IMR-90 (cell line): ENCODE measurements around the gene ZNF316. TPM values are rescaled to one million over a fixed set of nuclear protein-coding genes. Genes with fewer than 3 reads are reported as not detected.

Experiments used
- ATAC-seq: fragments of 200-7000 bp; cut with Tn5 transposase; 2 replicates; pipeline ENCODE4 v1.9.1; 2020; ENCODE audit warnings: low read depth, mild to moderate bottlenecking, moderate library complexity
- BruUV-seq: library from RNA; stranded (reverse); fragments of 400-500 nt; replicated peaks from 2 replicates; lab custom pipeline; 2021; lab: Mats Ljungman, UMichigan
- CTCF ChIA-PET: fragments of 300-600 bp; formaldehyde crosslinking; extraction: SDS; loops from one replicate; lab custom pipeline; 2021; ENCODE audit warnings: antibody characterized with exemption; lab: Yijun Ruan, JAX
- POLR2A ChIA-PET: fragments of 300-600 bp; sonication (Branson Sonifier 250); formaldehyde crosslinking; loops from one replicate; lab custom pipeline; 2022; ENCODE audit warnings: antibody characterized with exemption; ENCODE audit not compliant: unreplicated experiment; lab: Charles Lee
- DNase-seq: peaks from one replicate; pipeline ENCODE4 v3.0.0; 2013
- H2AFZ ChIP-seq: replicated peaks from 2 replicates; pipeline ENCODE3; 2013; ENCODE audit warnings: low read length, mild to moderate bottlenecking; ENCODE audit not compliant: poor library complexity
- H2AK5ac ChIP-seq: 2 replicates; pipeline ENCODE4 v1.6.1; 2013; ENCODE audit warnings: low read depth, low read length, inconsistent platforms
- H2AK9ac ChIP-seq: replicated peaks from 2 replicates; pipeline ENCODE3; 2013; ENCODE audit warnings: mild to moderate bottlenecking, low read depth, low read length, moderate library complexity; ENCODE audit not compliant: poor library complexity
- H2BK120ac ChIP-seq: 2 replicates; pipeline ENCODE4 v1.6.1; 2013; ENCODE audit warnings: low read depth, low read length, inconsistent platforms
- H2BK15ac ChIP-seq: 3 replicates; pipeline ENCODE4 v1.6.1; 2013; ENCODE audit warnings: low read depth, low read length, inconsistent platforms
- H2BK20ac ChIP-seq: 2 replicates; pipeline ENCODE4 v1.6.1; 2013; ENCODE audit warnings: low read depth, mild to moderate bottlenecking, inconsistent platforms, low read length, moderate library complexity
- H2BK5ac ChIP-seq: 2 replicates; pipeline ENCODE4 v1.6.1; 2013; ENCODE audit warnings: mild to moderate bottlenecking, low read depth, low read length, inconsistent platforms; ENCODE audit not compliant: poor library complexity, severe bottlenecking
- H3K14ac ChIP-seq: replicated peaks from 2 replicates; pipeline ENCODE4 v1.6.1; 2013; ENCODE audit warnings: low read depth, low read length, inconsistent platforms
- H3K18ac ChIP-seq: 2 replicates; pipeline ENCODE4 v1.6.1; 2013; ENCODE audit warnings: low read depth, low read length, control low read depth
- H3K23ac ChIP-seq: 2 replicates; pipeline ENCODE4 v1.6.1; 2013; ENCODE audit warnings: low read depth, low read length, inconsistent platforms
- H3K27ac ChIP-seq: 2 replicates; pipeline ENCODE4 v1.5.1; 2013; ENCODE audit warnings: mild to moderate bottlenecking, control low read depth, low read length; ENCODE audit not compliant: insufficient read depth
- H3K27me3 ChIP-seq: 2 replicates; pipeline ENCODE4 v1.6.1; 2013; ENCODE audit warnings: low read length; ENCODE audit not compliant: control insufficient read depth, insufficient read depth
- H3K36me3 ChIP-seq: 2 replicates; pipeline ENCODE4 v1.6.1; 2013; ENCODE audit warnings: low read length, mixed read lengths; ENCODE audit not compliant: control insufficient read depth, insufficient read depth
- H3K4ac ChIP-seq: 2 replicates; pipeline ENCODE4 v1.6.1; 2013; ENCODE audit warnings: low read depth, low read length, inconsistent platforms
- H3K4me1 ChIP-seq: 2 replicates; pipeline ENCODE4 v1.6.1; 2013; ENCODE audit warnings: low read length, mixed read lengths; ENCODE audit not compliant: control insufficient read depth, insufficient read depth
- H3K4me2 ChIP-seq: 2 replicates; pipeline ENCODE4 v1.6.1; 2013; ENCODE audit warnings: low read depth, mild to moderate bottlenecking, control low read depth, low read length, moderate library complexity
- H3K4me3 ChIP-seq: 2 replicates; pipeline ENCODE4 v1.5.1; 2013; ENCODE audit warnings: low read depth, mild to moderate bottlenecking, control low read depth, low read length, moderate library complexity; ENCODE audit not compliant: insufficient read depth
- H3K56ac ChIP-seq: 2 replicates; pipeline ENCODE4 v1.6.1; 2013; ENCODE audit warnings: low read length, inconsistent platforms; ENCODE audit not compliant: insufficient read depth; ENCODE audit errors: extremely low read depth
- H3K79me1 ChIP-seq, 2 experiments: 2 replicates each; pipeline ENCODE4 v1.6.1; 2013; ENCODE audit warnings: low read length in 2 of 2, inconsistent platforms in 1 of 2, low read depth in 1 of 2
- H3K9ac ChIP-seq: 2 replicates; pipeline ENCODE4 v1.6.1; 2013; ENCODE audit warnings: low read depth, low read length, control low read depth
- H3K9me1 ChIP-seq: 2 replicates; pipeline ENCODE4 v1.6.1; 2013; ENCODE audit warnings: low read length, inconsistent platforms; ENCODE audit not compliant: insufficient read depth
- H3K9me3 ChIP-seq: 2 replicates; pipeline ENCODE4 v1.6.1; 2013; ENCODE audit warnings: low read length; ENCODE audit not compliant: control insufficient read depth, insufficient read depth
- H4K20me1 ChIP-seq: 2 replicates; pipeline ENCODE4 v1.6.1; 2013; ENCODE audit warnings: low read length, inconsistent platforms; ENCODE audit not compliant: insufficient read depth
- H4K5ac ChIP-seq: 2 replicates; pipeline ENCODE4 v1.6.1; 2013; ENCODE audit warnings: mild to moderate bottlenecking, low read depth, low read length, control low read depth
- H4K8ac ChIP-seq, 2 experiments: 2 replicates each; pipeline ENCODE4 v1.6.1; 2013; ENCODE audit warnings: low read depth in 2 of 2, low read length in 2 of 2, control low read depth in 1 of 2, inconsistent platforms in 1 of 2
- H4K91ac ChIP-seq: 2 replicates; pipeline ENCODE4 v1.6.1; 2013; ENCODE audit warnings: low read depth, low read length, inconsistent platforms; ENCODE audit not compliant: insufficient read depth
- BHLHE40 ChIP-seq: fragments of 150-350 bp; IDR thresholded peaks from 2 replicates; pipeline ENCODE4 v1.6.1; 2016; ENCODE audit warnings: mild to moderate bottlenecking, low read depth, low read length
- CEBPB ChIP-seq: IDR thresholded peaks from 2 replicates; pipeline ENCODE4 v1.6.1; 2012; ENCODE audit warnings: low read depth, low read length, improper control_type of control experiment
- CHD1 ChIP-seq: IDR thresholded peaks from 2 replicates; pipeline ENCODE4 v1.6.1; 2012; ENCODE audit warnings: low read depth, low read length, improper control_type of control experiment
- FOS ChIP-seq: fragments of 150-350 bp; IDR thresholded peaks from 2 replicates; pipeline ENCODE4 v1.6.1; 2016; ENCODE audit warnings: low read depth, low read length
- MAFK ChIP-seq: IDR thresholded peaks from 2 replicates; pipeline ENCODE4 v1.6.1; 2012; ENCODE audit warnings: low read depth, low read length, improper control_type of control experiment
- MAZ ChIP-seq: IDR thresholded peaks from 2 replicates; pipeline ENCODE4 v1.6.1; 2012; ENCODE audit warnings: low read depth, mild to moderate bottlenecking, low read length, improper control_type of control experiment, moderate library complexity, borderline replicate concordance
- MXI1 ChIP-seq: IDR thresholded peaks from 2 replicates; pipeline ENCODE4 v1.6.1; 2012; ENCODE audit warnings: low read depth, mild to moderate bottlenecking, low read length, moderate library complexity, borderline replicate concordance
- NFE2L2 ChIP-seq: fragments of 150-350 bp; IDR thresholded peaks from 2 replicates; pipeline ENCODE4 v1.6.1; 2016; ENCODE audit warnings: low read depth, mild to moderate bottlenecking, low read length
- POLR2A ChIP-seq: IDR thresholded peaks from 2 replicates; pipeline ENCODE4 v1.6.1; 2012; ENCODE audit warnings: mild to moderate bottlenecking, low read depth, low read length
- RAD21 ChIP-seq: IDR thresholded peaks from 2 replicates; pipeline ENCODE4 v1.6.1; 2012; ENCODE audit warnings: low read length, improper control_type of control experiment
- RCOR1 ChIP-seq: IDR thresholded peaks from 2 replicates; pipeline ENCODE4 v1.6.1; 2012; ENCODE audit warnings: mild to moderate bottlenecking, low read length, improper control_type of control experiment; ENCODE audit not compliant: insufficient replicate concordance
- RFX5 ChIP-seq: IDR thresholded peaks from 2 replicates; pipeline ENCODE4 v1.8.0; 2012; ENCODE audit warnings: low read depth, mild to moderate bottlenecking, low read length, moderate library complexity
- SMC3 ChIP-seq: fragments of 150-350 bp; IDR thresholded peaks from 2 replicates; pipeline ENCODE4 v1.6.1; 2016; ENCODE audit warnings: low read depth, mild to moderate bottlenecking, antibody characterized with exemption, low read length, moderate library complexity
- WGBS, 2 experiments: methylation state at CpG; one replicate each; pipeline versions ENCODE4 v1.1.5 to v1.1.7; 2013; ENCODE audit warnings: missing lambda C conversion rate in 2 of 2; ENCODE audit not compliant: insufficient read length in 1 of 2; ENCODE audit errors: extremely low coverage in 2 of 2; 5-methylcytosine and 5-hydroxymethylcytosine counted together
- dilution Hi-C: fragments of 300-500 bp; cut with HindIII; formaldehyde crosslinking; loops from one replicate; pipeline ENCODE4 v1.14.3; 2018; ENCODE audit warnings: low sequenced_read_pairs; ENCODE audit not compliant: unreplicated experiment
- in situ Hi-C: fragments of 300-500 bp; cut with MboI; formaldehyde crosslinking; loops from 3 replicates; pipeline ENCODE4 v1.14.3; 2019; ENCODE audit warnings: low sequenced_read_pairs, inconsistent platforms, mixed read lengths
- intact Hi-C: fragments of 100-400 bp; cut with micrococcal nuclease; formaldehyde crosslinking; loops from 2 replicates; pipeline ENCODE4 v1.10.0; 2022
- polyA plus RNA-seq, 3 experiments: library from polyadenylated mRNA; depleted of rRNA; stranded (reverse); fragments of >200 nt; gene quantifications; 2 replicates each; pipeline ENCODE4 v1.2.3, GENCODE V29; 2012; ENCODE audit warnings: low replicate concordance in 1 of 3
- total RNA-seq: library from RNA; depleted of rRNA; stranded (reverse); fragments of >200 nt; gene quantifications from 2 replicates; pipeline ENCODE4 v1.2.3, GENCODE V29; 2012
- TF ChIP-seq, protein P1 (sequence below): fragments of 150-350 bp; IDR thresholded peaks from 2 replicates; pipeline ENCODE4 v1.6.1; 2016; ENCODE audit warnings: low read depth, mild to moderate bottlenecking, low read length, moderate library complexity, borderline replicate concordance
- TF ChIP-seq, protein P2 (sequence below): fragments of 150-350 bp; IDR thresholded peaks from 2 replicates; pipeline ENCODE4 v1.6.1; 2017; ENCODE audit warnings: mild to moderate bottlenecking, antibody characterized with exemption, low read length, low read depth
- TF ChIP-seq, protein P3 (sequence below): conservative IDR thresholded peaks from 2 replicates; pipeline ENCODE4 v1.5.1; 2012; ENCODE audit warnings: mild to moderate bottlenecking, low read depth, low read length, improper control_type of control experiment

ZNF316 gene
- total and polyA plus RNA-seq, 2 of the 4 experiments (the other 2 are of a cell fraction): 3.2 to 7.2 TPM

DNA sequence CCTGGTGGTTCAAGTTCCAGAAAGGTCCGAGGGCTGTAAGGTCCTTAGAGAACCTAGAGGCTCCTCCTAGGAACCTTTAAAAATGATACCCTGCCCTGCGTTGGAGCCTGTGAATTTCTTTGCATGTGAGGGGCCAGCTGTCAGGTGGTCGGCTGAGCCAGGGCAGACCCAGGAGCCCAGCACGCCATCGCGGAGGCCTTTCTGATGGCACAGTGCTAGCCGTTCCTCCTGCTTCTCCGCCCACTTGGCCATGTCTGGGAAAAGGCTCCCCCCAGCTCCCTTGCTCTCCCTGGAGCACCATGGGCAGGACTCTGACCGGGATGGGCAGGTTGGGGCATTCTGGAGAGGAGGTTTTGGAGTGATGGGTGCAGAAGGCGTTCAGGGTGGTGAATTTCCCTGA, 7.6 kb downstream of the ZNF316 start:
- Histone ChIP-seq H3K18ac (no peak overlapping the region), H3K23ac (no peak overlapping the region), H3K4me3 (no peak overlapping the region), H3K9me3 (peaks cover 7% of the 10 kb centered on the region; the same call in 1 of the 2 replicates), H3K56ac (no peak overlapping the region), H3K4me1 (no peaks in the 10 kb centered on the region), H3K4me2 (no peak overlapping the region), H4K8ac (no peak overlapping the region), H2AK9ac (no peak overlapping the region), H2BK15ac (no peak overlapping the region), H2AK5ac (no peak overlapping the region), H3K79me1 (peaks cover 12 to 38% of the 10 kb centered on the region in 2 experiments), H3K14ac (no peak overlapping the region), H3K36me3 (peaks cover 74% of the 10 kb centered on the region), H2BK120ac (no peak overlapping the region), H2BK20ac (no peak overlapping the region), H2AFZ (no peak overlapping the region), H3K4ac (no peak overlapping the region), H3K27me3 (no peaks in the 10 kb centered on the region), H3K9ac (no peak overlapping the region), H3K9me1 (peaks cover 6% of the 10 kb centered on the region; the same call in 1 of the 2 replicates), H2BK5ac (no peak overlapping the region), H4K91ac (no peak overlapping the region), H3K27ac (no peak overlapping the region), H4K20me1 (peaks cover 11% of the 10 kb centered on the region; the same call in 1 of the 2 replicates), H4K5ac (no peak overlapping the region)
- WGBS, 2 experiments: 93% methylated on average over 2 of the region's 10 CpGs; no CpG with 5 or more reads in 1 of the 2 experiments
- DNase-seq (no peak), ATAC-seq (no peak)
- intact Hi-C loops: no loop called here
- dilution Hi-C loops: no loop called here
- ChIA-PET CTCF (no interaction called here), POLR2A (no interaction called here)
- in situ Hi-C loops: no loop called here
- TF ChIP-seq, protein P1, sequence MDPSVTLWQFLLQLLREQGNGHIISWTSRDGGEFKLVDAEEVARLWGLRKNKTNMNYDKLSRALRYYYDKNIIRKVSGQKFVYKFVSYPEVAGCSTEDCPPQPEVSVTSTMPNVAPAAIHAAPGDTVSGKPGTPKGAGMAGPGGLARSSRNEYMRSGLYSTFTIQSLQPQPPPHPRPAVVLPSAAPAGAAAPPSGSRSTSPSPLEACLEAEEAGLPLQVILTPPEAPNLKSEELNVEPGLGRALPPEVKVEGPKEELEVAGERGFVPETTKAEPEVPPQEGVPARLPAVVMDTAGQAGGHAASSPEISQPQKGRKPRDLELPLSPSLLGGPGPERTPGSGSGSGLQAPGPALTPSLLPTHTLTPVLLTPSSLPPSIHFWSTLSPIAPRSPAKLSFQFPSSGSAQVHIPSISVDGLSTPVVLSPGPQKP: no peak
- no peak for TF ChIP-seq RAD21
- TF ChIP-seq, protein P2, sequence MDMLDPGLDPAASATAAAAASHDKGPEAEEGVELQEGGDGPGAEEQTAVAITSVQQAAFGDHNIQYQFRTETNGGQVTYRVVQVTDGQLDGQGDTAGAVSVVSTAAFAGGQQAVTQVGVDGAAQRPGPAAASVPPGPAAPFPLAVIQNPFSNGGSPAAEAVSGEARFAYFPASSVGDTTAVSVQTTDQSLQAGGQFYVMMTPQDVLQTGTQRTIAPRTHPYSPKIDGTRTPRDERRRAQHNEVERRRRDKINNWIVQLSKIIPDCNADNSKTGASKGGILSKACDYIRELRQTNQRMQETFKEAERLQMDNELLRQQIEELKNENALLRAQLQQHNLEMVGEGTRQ: no peak
- TF ChIP-seq NFE2L2: no peak
- TF ChIP-seq SMC3: no peak
- no peak for TF ChIP-seq MAFK
- no peak for TF ChIP-seq RFX5
- no peak for TF ChIP-seq MXI1
- TF ChIP-seq BHLHE40: no peak
- no peak for TF ChIP-seq FOS
- no peak for TF ChIP-seq CHD1
- TF ChIP-seq POLR2A: no peak
- no peak for TF ChIP-seq MAZ
- TF ChIP-seq RCOR1: no peak
- TF ChIP-seq, protein P3, sequence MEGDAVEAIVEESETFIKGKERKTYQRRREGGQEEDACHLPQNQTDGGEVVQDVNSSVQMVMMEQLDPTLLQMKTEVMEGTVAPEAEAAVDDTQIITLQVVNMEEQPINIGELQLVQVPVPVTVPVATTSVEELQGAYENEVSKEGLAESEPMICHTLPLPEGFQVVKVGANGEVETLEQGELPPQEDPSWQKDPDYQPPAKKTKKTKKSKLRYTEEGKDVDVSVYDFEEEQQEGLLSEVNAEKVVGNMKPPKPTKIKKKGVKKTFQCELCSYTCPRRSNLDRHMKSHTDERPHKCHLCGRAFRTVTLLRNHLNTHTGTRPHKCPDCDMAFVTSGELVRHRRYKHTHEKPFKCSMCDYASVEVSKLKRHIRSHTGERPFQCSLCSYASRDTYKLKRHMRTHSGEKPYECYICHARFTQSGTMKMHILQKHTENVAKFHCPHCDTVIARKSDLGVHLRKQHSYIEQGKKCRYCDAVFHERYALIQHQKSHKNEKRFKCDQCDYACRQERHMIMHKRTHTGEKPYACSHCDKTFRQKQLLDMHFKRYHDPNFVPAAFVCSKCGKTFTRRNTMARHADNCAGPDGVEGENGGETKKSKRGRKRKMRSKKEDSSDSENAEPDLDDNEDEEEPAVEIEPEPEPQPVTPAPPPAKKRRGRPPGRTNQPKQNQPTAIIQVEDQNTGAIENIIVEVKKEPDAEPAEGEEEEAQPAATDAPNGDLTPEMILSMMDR: no peak
- TF ChIP-seq CEBPB: no peak
- BruUV-seq: no TSS peak
